GM19239 (cell line): ENCODE measurements around the gene RNU1-4.
A peak's percentile ranks its signal among the peaks of the same experiment; 100 is the strongest.
"Not testable (repeated sequence)": the region's sequence is repeated elsewhere in the genome, so short reads cannot be mapped to it uniquely, and the experiment has no call there.

Experiments
- DNase-seq: peaks from one replicate; pipeline ENCODE4 v3.0.0; 2011; ENCODE audit warnings: low spot score; ENCODE audit not compliant: insufficient read length
- FAIRE-seq: peaks from 2 replicates; lab custom pipeline; 2011; peaks lifted over from hg19 to GRCh38; lab: Jason Lieb, UNC

The RNU1-4 gene

DNA sequence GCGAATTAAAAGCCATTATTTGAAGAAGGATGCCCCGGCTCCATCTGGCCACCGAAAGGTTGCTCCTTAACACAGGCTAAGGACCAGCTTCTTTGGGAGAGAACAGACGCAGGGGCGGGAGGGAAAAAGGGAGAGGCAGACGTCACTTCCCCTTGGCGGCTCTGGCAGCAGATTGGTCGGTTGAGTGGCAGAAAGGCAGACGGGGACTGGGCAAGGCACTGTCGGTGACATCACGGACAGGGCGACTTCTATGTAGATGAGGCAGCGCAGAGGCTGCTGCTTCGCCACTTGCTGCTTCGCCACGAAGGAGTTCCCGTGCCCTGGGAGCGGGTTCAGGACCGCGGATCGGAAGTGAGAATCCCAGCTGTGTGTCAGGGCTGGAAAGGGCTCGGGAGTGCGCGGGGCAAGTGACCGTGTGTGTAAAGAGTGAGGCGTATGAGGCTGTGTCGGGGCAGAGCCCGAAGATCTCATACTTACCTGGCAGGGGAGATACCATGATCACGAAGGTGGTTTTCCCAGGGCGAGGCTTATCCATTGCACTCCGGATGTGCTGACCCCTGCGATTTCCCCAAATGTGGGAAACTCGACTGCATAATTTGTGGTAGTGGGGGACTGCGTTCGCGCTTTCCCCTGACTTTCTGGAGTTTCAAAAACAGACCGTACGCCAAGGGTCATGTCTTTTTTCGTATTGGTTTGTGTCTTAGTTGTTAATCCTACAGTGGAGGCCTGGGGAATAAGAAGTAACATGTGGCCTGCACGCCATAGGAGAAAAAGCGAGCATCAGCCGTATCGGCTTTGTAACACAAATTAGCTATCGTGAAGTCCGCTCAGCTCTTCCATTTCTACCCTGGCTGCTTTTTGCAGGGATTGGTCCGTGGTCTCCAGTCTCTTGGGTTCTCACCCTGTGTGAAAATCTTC is at the start of gene RNU1-4:
Gene RNU1-4, plus strand, starts transcription at position 470 of the 918 bp plus-strand sequence.
- FAIRE-seq, DNase-seq: not testable (repeated sequence)

DNA sequence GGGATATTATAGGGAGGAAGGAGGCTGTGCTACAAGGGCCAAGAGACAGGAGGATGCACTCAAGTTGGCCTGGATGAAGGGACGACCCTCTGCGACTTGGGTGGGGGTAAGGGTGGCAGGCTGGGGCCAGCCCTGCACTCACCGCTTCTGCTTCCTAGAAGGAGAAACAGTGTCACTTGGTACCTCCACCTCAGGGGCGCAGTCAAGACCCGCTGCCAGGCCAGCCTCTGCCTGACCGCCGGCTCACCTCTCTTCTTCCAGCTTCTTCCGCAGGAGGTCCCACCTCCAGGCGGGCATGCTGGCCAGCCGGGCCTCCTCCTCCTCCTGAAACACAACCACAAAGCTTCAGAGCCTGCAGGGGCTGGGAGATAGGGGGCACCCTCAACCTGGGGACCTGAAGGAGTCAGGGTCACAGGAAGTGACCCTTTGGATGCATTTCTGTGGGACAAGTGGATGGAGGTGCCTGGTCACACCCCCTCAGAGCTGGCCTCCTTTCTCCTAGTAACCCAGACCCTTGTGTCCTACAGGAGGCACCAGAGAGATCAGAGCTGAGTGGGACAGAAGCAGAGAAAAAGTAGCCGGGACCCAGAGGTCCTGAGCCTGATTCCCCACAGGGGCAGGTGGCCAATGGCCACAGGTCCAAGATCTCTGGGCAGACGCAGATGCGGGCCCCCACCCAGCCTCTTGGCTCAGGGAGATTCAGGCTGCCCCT is 49.2 kb upstream of the RNU1-4 start:
- FAIRE-seq, DNase-seq: not testable (repeated sequence)

DNA sequence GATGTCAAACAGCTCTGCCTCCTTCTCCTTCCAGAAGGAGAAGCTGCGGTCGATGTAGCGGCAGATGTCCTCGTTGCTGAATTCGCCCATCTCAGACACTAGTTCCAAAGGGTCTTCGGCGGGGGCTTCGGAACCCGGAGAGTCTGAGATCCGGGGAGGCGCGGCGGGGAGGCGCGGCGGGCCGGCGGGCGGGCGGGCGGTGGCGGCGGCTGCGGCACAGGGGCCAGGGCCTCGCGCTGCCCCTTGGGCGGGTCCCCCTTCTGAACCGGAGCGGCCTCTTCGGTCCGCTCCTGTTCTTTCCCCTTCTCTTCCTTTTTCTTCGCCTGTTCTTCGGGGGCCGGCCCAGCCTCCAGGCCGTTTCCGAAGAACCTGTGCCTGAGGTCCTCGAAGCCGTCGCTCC is 48.0 kb upstream of the RNU1-4 start:
- DNase-seq, FAIRE-seq: not testable (repeated sequence)

DNA sequence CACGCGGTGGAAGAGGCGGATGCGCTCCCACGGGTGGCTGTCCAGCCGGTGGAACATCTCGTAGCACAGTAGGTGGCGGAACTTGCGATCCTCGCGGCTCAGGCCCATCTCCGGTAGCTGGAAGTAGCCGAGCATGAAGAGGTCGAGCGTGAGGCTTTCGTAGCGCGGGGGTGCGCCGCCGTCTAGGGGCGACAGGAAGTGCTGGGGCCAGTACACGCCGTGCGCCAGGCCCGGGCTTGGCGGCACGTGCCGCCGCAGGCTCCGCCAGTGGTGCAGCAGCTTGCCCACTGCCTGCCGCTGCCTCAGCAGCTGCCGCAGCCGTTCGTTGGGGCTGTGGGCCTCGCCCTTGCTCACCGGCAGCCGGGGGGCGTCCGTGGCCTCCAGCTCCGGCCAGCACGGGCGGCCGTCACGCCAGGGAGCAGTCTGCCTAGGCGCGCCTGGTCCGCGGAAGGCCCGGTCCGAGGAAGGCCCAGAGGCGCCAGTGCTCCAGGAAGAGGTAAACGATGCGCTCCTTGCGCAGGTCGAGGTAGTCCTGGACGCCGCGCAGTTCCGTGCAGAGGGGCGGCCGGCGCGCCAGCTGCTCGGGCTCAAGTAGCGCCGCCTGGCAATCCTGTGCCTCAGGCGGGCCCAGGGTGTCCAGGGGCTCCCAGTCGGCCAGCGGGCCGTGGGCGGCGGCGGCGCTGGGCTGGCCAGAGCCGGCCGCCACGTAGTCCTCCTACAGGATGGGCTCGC is 47.4 kb upstream of the RNU1-4 start:
- not testable (repeated sequence) for DNase-seq, FAIRE-seq

DNA sequence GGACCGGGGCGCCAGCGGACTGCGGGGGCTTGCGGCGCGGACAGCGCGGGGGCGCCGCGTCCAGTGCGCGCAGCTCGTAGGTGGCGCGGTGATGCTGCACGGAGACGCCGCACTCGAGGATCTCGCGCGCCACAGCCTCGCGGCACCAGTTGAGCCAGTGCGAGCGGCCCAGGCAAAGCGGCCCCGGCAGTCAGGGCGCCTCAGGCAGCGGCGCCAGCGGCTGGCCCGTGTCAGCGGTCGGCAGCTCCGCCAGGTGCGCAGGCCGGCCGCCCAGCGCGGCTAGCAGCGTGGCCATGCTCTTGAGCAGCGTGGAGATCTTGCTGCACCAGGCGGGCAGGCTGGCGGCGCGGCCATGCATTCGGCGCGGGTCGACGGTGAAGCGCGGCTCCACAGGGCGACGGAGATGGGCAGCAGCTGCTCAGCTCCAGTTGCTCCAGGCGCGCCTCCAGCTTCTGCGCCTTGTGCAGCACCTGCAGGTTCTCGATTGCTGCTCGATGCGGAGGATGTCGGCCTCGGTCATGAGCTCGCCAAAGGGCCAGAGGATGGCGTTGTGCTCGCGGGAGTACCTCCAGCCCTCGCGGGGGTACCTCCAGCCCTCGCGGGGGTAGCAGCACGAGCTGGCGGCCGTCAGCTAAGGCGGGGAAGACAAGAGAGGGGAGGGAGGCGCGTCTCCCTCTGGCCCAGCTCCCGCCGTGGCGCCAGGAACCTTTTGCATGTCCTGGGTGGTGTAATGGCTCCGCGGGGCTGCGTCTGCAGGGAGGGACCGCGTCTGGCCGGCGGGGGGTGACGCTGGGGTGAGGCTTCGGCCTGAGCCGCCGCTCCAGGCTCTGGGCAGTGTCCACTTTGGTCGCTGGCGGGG is 46.6 kb upstream of the RNU1-4 start:
- not testable (repeated sequence) for FAIRE-seq, DNase-seq

DNA sequence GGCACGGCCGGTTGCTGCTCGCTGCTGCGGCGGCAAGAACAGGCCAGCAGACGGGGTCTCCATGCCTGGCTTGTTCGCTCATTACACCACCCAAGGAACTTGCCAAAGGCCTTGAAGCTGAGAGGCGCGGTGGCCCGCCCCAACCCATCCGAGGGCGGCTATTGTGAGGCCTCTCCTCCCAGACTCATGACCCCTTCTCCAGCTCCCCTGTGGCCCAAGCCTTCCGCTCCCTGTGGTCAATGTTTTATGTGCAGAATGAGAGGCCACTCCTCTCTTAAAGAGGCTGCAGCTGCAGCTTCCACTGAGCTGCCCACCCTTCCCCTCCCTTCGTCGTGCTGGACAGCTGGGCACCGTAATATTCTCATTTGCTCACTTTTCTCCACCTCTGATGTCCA is 46.0 kb upstream of the RNU1-4 start:
- DNase-seq, FAIRE-seq: not testable (repeated sequence)

DNA sequence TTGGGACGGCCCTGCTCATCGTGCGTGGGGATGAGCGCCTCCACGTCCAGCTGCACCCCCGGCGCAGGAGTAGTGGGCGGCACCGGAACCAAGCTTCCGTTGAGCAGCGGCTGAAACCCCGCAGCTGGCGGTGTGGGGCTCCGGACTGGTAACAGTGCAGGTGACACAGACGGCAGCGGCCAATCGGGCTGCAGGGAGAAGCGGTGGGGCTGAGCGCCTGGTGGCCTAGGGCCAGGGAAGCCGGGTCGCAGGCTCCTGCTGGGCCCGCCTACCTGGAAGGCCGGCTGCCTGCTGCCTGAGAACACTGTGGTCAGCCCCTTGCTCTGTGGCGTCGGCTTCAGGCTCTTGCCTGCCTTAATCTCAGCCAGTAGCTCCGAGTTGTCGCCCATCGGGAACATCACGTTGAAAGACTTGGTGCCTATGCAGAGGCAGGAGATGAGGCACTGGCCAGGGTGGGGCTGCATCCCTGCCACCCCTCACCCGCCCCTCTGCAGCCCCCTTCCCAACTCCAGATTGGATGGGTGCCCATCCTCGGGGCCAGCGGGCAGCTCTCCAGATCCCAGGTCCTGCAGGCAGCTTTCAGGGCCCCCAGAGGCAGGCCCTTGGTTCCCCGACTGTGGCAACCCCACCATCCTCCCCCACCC is 43.7 kb upstream of the RNU1-4 start:
- DNase-seq, FAIRE-seq: not testable (repeated sequence)

DNA sequence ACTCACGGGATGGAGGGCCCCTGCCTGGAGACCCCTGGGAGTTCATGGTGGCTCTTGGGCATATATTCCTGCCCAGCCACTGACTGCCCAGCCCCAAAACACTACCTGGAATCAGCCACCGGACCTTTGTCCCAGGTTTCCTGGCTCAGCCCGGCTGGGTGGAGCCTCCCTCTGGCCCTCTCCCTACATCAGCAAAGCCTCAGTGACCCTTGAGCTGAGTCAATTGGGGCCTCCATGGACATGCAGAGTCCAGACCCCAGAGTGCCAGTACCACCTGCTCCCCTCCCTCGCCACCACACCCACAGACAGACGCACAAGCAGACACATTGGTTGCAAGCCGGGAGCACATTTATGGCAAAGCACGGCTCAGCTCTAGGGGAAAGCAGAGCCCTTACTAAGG is 43.2 kb upstream of the RNU1-4 start:
- not testable (repeated sequence) for FAIRE-seq, DNase-seq

DNA sequence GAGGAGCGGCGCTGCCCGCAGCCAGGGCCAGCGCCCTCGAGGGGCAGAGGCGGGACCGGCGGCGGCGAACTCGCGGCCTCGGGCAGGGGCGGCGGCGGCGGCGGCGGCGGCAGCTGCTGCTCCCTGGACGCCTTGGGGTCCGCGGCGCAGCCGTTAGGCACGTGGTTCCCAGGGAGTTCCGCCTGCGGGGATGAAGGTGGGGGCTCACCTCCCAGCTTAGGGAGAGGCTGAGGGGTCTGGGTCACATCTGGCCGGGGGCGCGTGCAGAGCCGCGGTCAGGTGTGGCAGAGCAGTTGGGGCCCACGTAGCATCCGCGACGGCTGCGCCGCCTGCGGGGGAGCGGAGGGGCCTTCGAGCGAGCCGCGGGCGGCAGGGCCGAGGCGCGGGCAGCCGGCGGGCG is 40.9 kb upstream of the RNU1-4 start:
- FAIRE-seq, DNase-seq: not testable (repeated sequence)

DNA sequence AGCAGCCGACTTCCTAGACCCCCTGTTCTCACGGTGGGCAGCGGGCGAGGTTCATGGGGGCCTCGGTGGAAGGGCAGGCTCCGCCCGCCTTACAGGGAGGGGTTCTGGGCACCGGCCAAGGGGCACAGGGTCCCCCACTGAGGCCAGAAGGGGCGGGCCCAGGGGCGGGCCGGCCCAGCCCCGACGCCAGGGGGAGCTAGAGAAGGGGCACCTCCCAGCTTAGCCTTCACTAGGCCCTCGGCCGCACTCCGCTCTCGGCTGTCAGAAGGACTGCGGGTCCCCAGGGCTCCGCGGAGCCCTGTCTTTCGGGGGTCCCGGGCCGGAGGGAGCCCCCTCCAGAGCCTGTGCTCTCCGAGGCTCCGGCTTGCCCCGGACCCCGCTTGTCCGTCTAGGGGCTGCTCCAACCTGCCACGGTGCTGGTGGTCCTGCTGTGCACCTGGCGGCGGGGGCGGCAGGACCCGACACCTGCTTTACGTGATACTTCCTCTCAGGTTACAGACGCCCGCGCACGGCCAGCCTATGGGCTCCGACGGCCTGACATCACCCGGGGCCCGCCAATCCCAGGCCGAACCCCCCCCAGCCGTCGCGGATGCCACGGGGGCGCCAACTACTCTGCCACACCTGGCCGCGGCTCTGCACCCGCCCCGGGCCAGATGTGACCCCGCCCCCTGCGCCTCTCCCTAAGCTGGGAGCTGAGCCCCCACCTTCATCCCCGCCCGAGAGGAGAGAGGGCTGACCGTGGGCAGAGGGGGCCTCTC is 40.0 kb upstream of the RNU1-4 start:
- DNase-seq, FAIRE-seq: not testable (repeated sequence)

DNA sequence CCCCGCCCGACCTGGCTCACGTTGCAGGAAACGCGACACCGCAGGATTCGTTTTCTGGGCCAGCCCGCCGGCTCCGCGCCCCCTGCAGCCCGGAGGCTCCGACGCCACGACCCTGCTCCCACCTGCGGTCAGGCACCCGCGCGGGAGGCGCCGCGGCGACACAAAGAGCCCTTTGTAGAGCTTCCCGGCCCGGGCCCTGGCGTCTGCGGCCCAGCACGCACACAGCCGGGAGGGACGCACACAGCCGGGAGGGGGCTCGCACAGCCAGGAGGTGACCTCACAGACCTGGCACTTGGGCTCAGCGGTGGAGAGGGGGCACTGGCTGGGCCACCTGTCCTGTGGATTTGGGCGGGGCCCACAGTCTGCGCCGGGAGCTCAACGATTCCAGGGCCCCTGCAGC is 39.1 kb upstream of the RNU1-4 start:
- not testable (repeated sequence) for FAIRE-seq, DNase-seq

DNA sequence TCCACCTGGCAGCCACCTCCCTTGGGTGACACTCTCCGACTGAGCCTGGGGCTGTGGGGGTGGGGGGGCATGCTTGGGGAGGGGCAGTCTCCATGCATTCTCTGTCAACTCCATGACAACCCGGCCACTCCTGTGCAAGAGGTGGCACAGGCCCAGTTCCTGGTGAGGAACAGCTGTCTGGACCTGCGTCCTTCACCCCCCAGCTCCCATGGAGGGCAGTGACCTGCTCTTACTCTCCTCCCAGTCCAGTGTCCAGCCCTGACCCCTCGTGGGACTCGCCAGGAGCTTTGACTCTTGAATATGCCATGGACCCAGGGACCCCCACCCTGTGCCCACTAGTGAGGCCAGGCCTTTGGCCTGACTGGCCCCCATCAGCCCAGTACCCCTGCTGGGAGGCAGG is 38.0 kb upstream of the RNU1-4 start:
- not testable (repeated sequence) for DNase-seq, FAIRE-seq

DNA sequence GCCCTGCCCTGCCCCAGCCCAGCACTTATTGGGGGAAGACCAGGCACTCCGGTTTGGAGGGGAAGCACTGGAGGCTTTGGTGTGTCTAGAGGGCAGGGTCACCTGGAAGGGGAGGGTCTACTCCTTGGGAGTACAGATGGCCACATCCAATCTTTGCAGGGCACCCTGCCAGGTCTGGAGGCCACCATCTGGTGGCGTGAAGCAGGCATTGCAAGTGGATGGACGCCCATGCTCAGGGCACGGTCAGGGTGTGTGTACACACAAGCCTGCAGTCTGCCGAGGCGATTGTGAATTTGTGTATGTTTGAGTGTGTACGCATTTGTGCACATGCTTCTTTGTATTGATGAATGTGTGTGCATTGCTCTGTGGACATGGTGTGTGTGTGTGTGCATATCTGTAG is 37.2 kb upstream of the RNU1-4 start:
- peak; percentile 61 for FAIRE-seq
- DNase-seq: not testable (repeated sequence)

DNA sequence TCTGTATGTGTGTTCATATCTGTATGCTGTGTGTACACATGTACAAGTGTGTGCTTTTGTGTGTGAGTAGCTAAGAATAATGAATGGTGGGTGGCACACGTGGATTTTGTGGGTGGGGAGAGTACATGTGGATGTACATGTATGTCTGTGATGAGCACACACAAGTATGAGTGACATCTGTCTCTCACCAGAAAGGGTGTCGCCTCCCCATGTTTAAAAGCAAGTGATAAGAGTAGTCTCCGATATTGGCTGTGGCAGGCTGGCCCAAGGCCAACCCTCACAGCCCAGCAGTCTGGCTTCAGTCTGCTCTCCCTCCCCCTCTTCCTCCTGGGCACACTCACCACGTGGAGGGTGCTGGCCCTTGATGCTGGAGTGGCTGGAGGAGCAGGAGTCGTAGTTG is 36.7 kb upstream of the RNU1-4 start:
- not testable (repeated sequence) for FAIRE-seq, DNase-seq

DNA sequence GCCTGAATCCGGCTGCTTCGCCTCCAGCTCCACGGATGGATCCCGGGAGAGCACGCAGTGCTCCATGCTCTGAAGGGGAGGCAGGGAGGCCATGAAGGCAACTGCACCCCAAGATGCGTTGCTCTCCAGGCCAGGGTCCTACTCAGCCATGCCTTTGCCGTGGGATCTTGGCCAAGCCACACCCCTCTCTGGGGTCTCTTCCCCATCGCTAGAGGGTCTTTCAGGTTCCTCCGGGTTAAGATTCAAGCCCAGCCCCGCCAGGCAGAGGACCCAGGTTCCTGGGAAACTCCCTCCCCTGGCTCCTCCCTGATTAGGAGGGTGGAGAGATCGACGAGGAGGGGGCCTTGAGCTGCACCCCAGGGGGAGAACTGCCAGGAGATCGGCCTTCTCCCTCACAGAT is 36.2 kb upstream of the RNU1-4 start:
- not testable (repeated sequence) for DNase-seq, FAIRE-seq

DNA sequence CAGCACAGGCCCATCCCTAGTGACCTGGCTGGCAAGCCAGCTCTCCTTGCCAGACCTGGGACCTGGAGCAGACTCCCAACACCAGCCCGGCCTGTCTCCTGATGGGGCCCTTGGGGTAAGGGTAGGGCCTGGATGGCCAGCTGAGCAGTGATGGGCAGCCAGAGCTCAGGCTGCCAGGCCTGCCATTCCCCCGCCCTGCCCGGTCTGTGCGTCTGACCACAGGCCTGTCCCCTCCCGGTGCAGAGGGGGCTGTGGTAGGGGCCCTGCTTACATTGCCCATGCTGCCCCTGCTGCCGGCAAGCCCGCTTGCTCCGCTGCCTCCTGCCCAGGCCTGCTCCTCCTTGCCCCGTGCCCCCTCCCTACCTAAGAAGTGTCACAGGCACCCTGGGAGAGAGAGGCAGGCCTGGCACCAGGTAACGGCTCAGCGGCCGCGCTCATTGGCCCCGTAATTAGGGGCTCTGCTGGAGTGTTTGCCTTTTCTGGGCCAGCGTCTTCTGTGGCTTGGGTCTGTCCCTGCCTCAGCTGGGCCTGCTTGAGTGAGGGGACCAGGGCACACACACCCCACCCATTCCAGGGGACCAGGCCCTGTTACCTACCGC is 35.7 kb upstream of the RNU1-4 start:
- not testable (repeated sequence) for DNase-seq, FAIRE-seq

DNA sequence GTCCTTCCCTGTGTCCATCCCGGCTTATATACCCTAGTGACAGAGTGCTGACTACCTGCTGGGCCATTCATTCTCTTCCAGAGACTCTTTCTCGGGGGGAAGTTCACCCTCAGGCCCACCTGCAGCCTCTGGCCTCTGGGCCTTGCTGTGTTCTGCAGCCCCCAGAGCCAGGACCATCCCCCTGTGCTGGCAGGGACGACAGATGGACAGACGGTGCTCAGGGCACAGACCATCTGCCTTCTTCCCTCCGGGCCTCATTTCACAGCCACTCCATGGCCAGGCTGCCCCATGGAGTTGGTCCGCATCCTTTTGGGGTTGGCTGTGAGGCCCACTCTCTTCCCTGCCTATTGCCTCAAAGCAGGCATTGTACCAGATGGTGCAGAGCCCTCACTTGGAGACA is 34.0 kb upstream of the RNU1-4 start:
- DNase-seq, FAIRE-seq: not testable (repeated sequence)
